Neural progenitor cell (in vitro differentiated cells): ENCODE data around the gene STOML2. TPM values are rescaled to one million over a fixed set of nuclear protein-coding genes. Genes with fewer than 3 reads are reported as not detected.

Source experiments
- DNase-seq: peaks from one replicate; pipeline ENCODE4 v3.0.0-alpha.2; 2016; ENCODE audit warnings: low spot score
- H2AFZ ChIP-seq: fragments of 200-600 bp; sonication (generic); replicated peaks from 2 replicates; pipeline ENCODE4 v1.6.1; 2016; ENCODE audit warnings: antibody characterized with exemption
- H3F3A ChIP-seq: fragments of 200-600 bp; sonication (generic); 2 replicates; pipeline ENCODE4 v1.6.1; 2016; ENCODE audit warnings: antibody characterized with exemption, low read depth
- H3K27ac ChIP-seq: fragments of 200-600 bp; sonication (generic); 2 replicates; pipeline ENCODE4 v1.5.1; 2016; ENCODE audit warnings: mild to moderate bottlenecking
- H3K27me3 ChIP-seq: fragments of 200-600 bp; sonication (generic); 2 replicates; pipeline ENCODE4 v1.6.1; 2016; ENCODE audit warnings: mild to moderate bottlenecking, moderate library complexity
- H3K36me3 ChIP-seq: fragments of 200-600 bp; sonication (generic); 2 replicates; pipeline ENCODE4 v1.5.1; 2016
- H3K4me1 ChIP-seq: fragments of 200-600 bp; sonication (generic); 2 replicates; pipeline ENCODE4 v1.6.1; 2016; ENCODE audit warnings: mixed run types
- H3K4me2 ChIP-seq: fragments of 200-600 bp; sonication (generic); 2 replicates; pipeline ENCODE4 v1.6.1; 2016
- H3K4me3 ChIP-seq: fragments of 200-600 bp; sonication (generic); 2 replicates; pipeline ENCODE4 v1.5.1; 2016
- H3K79me2 ChIP-seq: fragments of 200-600 bp; sonication (generic); 2 replicates; pipeline ENCODE4 v1.6.1; 2016; ENCODE audit warnings: low read depth
- H3K9ac ChIP-seq: fragments of 200-600 bp; sonication (generic); 2 replicates; pipeline ENCODE4 v1.6.1; 2016
- H3K9me3 ChIP-seq: fragments of 200-600 bp; sonication (generic); 2 replicates; pipeline ENCODE4 v1.5.1; 2016; ENCODE audit warnings: low read depth
- H4K20me1 ChIP-seq: fragments of 200-600 bp; sonication (generic); 2 replicates; pipeline ENCODE4 v1.6.1; 2016; ENCODE audit warnings: low read depth
- H3K27ac Mint-ChIP-seq: 3 replicates; pipeline ENCODE4 v1.8.0; 2021; ENCODE audit warnings: mixed read lengths
- H3K27me3 Mint-ChIP-seq: 2 replicates; pipeline ENCODE4 v1.8.0; 2022; ENCODE audit warnings: low read depth, mild to moderate bottlenecking, inconsistent platforms, moderate library complexity, mixed read lengths; ENCODE audit not compliant: insufficient read depth
- H3K36me3 Mint-ChIP-seq: 3 replicates; pipeline ENCODE4 v1.8.0; 2021; ENCODE audit warnings: mixed read lengths
- H3K4me1 Mint-ChIP-seq: 3 replicates; pipeline ENCODE4 v1.8.0; 2021; ENCODE audit warnings: mixed read lengths
- H3K4me3 Mint-ChIP-seq: 3 replicates; pipeline ENCODE4 v1.8.0; 2021; ENCODE audit warnings: mild to moderate bottlenecking, moderate library complexity, mixed read lengths
- H3K9me3 Mint-ChIP-seq: 3 replicates; pipeline ENCODE4 v1.8.0; 2020; ENCODE audit warnings: mixed read lengths
- EZH2 ChIP-seq: fragments of 200-600 bp; sonication (generic); IDR thresholded peaks from 2 replicates; pipeline ENCODE4 v1.6.1; 2017; ENCODE audit warnings: antibody characterized with exemption, mild to moderate bottlenecking, moderate library complexity
- EZH2phosphoT487 ChIP-seq: fragments of 200-600 bp; sonication (generic); IDR thresholded peaks from 2 replicates; pipeline ENCODE4 v1.6.1; 2017; ENCODE audit warnings: antibody characterized with exemption
- total RNA-seq: library from RNA; depleted of rRNA; stranded (reverse); fragments of >200 nt; gene quantifications from 2 replicates; pipeline ENCODE4 v1.2.3, GENCODE V29; 2015; ENCODE audit warnings: low replicate concordance
- TF ChIP-seq, protein P1 (sequence below): fragments of 200-600 bp; sonication (generic); IDR thresholded peaks from 2 replicates; pipeline ENCODE4 v1.5.1; 2017; ENCODE audit warnings: antibody characterized with exemption, mild to moderate bottlenecking

The STOML2 gene
- total RNA-seq, 1 donor from 2014 or later, result 114 TPM

DNA sequence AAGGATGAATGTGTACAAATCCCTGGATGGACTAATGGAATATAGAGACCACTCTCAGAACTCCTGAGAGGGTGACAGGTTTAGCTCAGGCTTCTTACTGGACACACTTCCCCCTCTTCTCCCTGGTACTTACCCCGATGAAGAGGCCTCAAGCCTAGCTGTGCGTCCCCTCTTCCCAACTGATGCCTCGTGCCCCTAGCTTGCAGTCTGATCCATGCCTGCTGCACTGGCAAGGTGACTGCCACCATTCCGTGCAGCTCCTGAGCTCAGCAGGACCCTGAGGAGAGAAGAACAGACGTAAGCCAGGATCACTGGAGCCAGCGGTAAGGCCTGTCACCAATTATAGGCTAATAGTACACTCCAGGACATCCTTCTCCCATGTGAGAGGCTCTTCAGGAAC, 5.5 kb upstream of the STOML2 start:
- peaks cover 29% of the 10 kb centered on the region for H3K4me1 ChIP-seq
- TF ChIP-seq, protein P1, sequence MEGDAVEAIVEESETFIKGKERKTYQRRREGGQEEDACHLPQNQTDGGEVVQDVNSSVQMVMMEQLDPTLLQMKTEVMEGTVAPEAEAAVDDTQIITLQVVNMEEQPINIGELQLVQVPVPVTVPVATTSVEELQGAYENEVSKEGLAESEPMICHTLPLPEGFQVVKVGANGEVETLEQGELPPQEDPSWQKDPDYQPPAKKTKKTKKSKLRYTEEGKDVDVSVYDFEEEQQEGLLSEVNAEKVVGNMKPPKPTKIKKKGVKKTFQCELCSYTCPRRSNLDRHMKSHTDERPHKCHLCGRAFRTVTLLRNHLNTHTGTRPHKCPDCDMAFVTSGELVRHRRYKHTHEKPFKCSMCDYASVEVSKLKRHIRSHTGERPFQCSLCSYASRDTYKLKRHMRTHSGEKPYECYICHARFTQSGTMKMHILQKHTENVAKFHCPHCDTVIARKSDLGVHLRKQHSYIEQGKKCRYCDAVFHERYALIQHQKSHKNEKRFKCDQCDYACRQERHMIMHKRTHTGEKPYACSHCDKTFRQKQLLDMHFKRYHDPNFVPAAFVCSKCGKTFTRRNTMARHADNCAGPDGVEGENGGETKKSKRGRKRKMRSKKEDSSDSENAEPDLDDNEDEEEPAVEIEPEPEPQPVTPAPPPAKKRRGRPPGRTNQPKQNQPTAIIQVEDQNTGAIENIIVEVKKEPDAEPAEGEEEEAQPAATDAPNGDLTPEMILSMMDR, result no peak
- Mint-ChIP-seq H3K9me3 (no peaks in the 10 kb centered on the region), H3K36me3 (peaks cover 23% of the 10 kb centered on the region), H3K27me3 (peaks cover 9% of the 10 kb centered on the region), H3K27ac (no peak overlapping the region), H3K4me1 (peaks cover 64% of the 10 kb centered on the region), H3K4me3 (no peak overlapping the region)
- no peak for DNase-seq
- H3K4me3 ChIP-seq, result no peak overlapping the region
- no peaks in the 10 kb centered on the region for H3K36me3 ChIP-seq
- H4K20me1 ChIP-seq, result peaks cover 23% of the 10 kb centered on the region
- no peak overlapping the region for H3K4me2 ChIP-seq
- H3K9me3 ChIP-seq, result no peaks in the 10 kb centered on the region
- no peak overlapping the region for H2AFZ ChIP-seq
- no peaks in the 10 kb centered on the region for H3K27me3 ChIP-seq
- no peak overlapping the region for H3K27ac ChIP-seq
- H3K79me2 ChIP-seq, result peaks cover 22% of the 10 kb centered on the region
- H3K9ac ChIP-seq, result no peak overlapping the region
- peaks cover 17% of the 10 kb centered on the region for H3F3A ChIP-seq

DNA sequence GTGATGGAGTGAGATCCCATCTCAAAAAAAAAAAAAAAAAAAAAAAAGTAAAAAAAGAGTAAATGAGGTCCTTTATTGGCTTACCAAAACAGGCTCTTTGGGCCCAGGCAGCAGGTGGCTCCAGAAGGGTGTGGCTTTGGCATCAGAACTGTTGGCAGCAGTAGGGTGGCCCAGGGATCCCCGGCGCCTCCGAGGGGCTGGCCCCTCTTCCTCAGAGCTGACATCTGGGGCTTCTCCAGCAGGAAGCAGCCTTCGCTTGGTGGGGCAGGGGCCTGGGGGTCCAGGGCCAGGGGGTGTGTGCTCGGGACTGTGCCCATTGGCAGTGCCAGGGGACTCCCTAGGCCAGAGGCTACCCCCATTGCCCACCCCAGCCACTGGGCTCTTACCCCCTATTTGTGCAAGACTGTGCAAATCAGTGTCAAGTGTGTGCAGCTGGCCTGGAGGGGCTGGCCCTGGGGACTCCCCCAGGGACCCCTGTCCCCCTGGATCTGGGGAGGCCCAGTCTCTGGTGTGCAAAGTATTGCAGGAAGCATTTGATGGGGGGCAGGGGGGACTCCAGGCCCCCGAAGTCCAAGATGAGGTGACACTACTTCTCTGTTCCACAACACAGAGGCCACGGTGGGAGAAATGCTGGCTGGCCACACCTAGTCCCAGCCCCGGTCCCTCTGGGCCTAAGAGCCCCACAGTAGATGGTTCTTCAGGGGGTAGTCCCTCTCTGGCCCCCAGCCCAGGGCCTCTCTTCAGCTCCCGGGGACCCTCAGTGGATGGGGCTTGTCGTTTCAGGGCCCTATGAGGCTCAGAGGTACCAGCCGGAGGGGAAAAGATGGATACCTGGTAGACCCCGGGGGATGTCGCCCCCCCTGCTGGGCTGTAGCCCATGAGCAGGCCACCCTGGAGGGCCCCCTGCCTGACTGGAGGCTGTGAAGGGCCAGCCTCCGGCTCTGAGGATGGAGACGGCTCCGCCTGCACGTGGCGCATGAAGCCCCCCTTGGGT, 4.7 kb upstream of the STOML2 start:
- no peak overlapping the region for H3K27ac Mint-ChIP-seq
- TF ChIP-seq, protein P1, result no peak
- TF ChIP-seq EZH2, result no peak
- TF ChIP-seq EZH2phosphoT487, result no peak
- H3K4me1 ChIP-seq, result peaks cover 23% of the 10 kb centered on the region

DNA sequence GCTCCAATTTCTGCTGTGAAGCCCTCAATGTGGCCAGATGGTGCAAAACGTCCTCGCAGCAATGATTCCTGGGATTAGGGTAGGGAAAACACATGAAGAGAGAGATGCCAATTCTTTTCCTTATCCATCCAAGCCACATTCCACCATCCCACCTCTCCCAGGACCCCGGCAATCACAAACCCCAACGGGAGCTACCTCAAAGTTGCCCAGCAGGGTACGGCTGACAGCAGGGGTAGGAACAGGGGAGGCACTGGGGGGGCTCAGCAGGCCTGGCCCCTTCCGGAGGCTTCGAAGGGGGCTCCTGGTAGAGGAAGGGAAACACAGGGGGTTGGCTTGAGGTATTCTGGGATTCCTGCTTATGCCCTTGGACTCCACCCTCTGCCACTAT, 3.4 kb upstream of the STOML2 start:
- peaks cover 21% of the 10 kb centered on the region for H3K4me1 ChIP-seq
- H3K4me3 ChIP-seq, result no peak overlapping the region
- no peak for DNase-seq
- H3K4me3 Mint-ChIP-seq, result no peak overlapping the region
- H3K27me3 ChIP-seq, result no peaks in the 10 kb centered on the region
- H3K27ac Mint-ChIP-seq, result peak overlapping the region; percentile 87
- H3K4me1 Mint-ChIP-seq, result peaks cover 63% of the 10 kb centered on the region
- peaks cover 24% of the 10 kb centered on the region for H3K36me3 Mint-ChIP-seq
- no peaks in the 10 kb centered on the region for H3K9me3 Mint-ChIP-seq
- no peak overlapping the region for H2AFZ ChIP-seq
- no peaks in the 10 kb centered on the region for H3K36me3 ChIP-seq
- no peaks in the 10 kb centered on the region for H3K9me3 ChIP-seq
- H3K79me2 ChIP-seq, result peaks cover 27% of the 10 kb centered on the region
- TF ChIP-seq EZH2 (no peak), EZH2phosphoT487 (no peak)
- TF ChIP-seq, protein P1, result no peak
- H3K27me3 Mint-ChIP-seq, result peaks cover 14% of the 10 kb centered on the region
- H3K27ac ChIP-seq, result no peak overlapping the region
- no peak overlapping the region for H3K9ac ChIP-seq
- H3K4me2 ChIP-seq, result no peak overlapping the region
- H3F3A ChIP-seq, result peaks cover 17% of the 10 kb centered on the region
- H4K20me1 ChIP-seq, result peaks cover 23% of the 10 kb centered on the region

More for the DNA sequence above, 4.7 kb upstream of the STOML2 start:
- Mint-ChIP-seq H3K9me3 (no peaks in the 10 kb centered on the region), H3K27me3 (peaks cover 14% of the 10 kb centered on the region), H3K4me3 (no peak overlapping the region), H3K4me1 (peaks cover 66% of the 10 kb centered on the region), H3K36me3 (peaks cover 24% of the 10 kb centered on the region)
- peaks cover 23% of the 10 kb centered on the region for H4K20me1 ChIP-seq
- H3K36me3 ChIP-seq, result no peaks in the 10 kb centered on the region
- no peaks in the 10 kb centered on the region for H3K27me3 ChIP-seq
- H3K9me3 ChIP-seq, result no peaks in the 10 kb centered on the region
- no peak overlapping the region for H3K9ac ChIP-seq
- H3K79me2 ChIP-seq, result peaks cover 18% of the 10 kb centered on the region
- no peak for DNase-seq
- H2AFZ ChIP-seq, result no peak overlapping the region
- H3K4me2 ChIP-seq, result no peak overlapping the region
- H3K27ac ChIP-seq, result no peak overlapping the region
- H3F3A ChIP-seq, result peaks cover 21% of the 10 kb centered on the region
- no peak overlapping the region for H3K4me3 ChIP-seq
